NCI-H2107 treated with DMSO at 0.1 percent for 48 hours (cell line): Measurements from ENCODE around the gene SLC17A7.
"Not testable (repeated sequence)": the region's sequence is repeated elsewhere in the genome, so short reads cannot be mapped to it uniquely, and the experiment has no call there.

ENCODE experiments used
- DNase-seq: peaks from one replicate; lab custom pipeline; 2025; ENCODE audit not compliant: unreplicated experiment; lab: John Stamatoyannopoulos, UW

Gene SLC17A7

DNA sequence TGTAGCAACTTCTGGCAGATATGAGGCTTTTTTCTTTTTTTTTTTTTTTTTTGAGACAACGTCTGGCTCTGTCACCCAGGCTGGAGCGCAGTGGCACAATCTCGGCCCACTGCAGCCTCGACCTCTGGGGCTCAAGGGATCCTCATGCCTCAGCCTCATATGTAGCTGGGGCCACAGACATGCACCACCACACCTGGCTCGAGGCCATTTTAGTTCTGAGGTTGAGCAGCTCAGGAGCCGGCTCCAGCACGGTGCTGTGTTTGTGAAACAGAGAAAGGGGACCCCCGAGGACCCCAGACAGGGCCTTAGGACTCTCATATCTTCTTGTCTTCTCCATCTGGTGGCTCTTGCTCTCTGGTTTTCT, 29.3 kb upstream of the SLC17A7 start:
- DNase-seq = no peak

- DNase-seq = no peak
These were observed 28.7 kb upstream of the SLC17A7 start for GRCh38 chr19:49469828-49470614.

DNA sequence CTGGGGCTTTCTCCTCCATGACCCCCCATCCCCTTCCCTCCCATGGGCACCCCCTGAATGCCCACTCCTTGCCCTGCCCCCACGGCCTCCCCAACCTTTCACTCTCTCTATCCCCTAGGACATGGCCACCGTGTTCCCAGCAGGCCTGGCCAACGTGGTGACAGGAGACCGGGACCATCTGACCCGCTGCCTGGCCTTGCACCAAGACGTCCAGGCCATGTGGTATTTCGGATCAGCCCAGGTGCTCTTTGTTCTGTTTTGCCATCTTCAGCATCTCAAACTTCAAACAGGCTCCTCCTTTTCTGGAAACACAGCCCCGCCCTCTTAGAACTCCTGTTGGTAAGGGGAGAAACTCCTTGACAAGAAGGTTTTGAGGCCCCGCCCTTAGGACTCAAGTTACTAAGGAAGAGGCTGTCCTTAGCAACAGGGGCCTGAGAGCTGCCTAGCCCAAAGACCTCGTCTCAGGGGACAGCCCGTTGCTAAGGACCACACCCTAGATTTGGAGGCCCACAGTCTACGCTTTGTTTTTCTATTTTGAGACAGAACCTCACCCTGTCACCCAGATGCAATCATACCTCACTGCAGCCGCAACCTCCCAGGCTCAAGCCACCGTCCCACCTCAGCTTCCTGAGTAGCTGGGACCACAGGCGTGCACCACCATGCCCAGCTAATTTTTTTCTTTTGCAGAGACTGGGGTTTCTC, 27.6 kb upstream of the SLC17A7 start:
- DNase-seq = peak; percentile 18

GRCh38 chr19:49468199-49468598, 26.9 kb upstream of the SLC17A7 start:
- DNase-seq = no peak

DNA sequence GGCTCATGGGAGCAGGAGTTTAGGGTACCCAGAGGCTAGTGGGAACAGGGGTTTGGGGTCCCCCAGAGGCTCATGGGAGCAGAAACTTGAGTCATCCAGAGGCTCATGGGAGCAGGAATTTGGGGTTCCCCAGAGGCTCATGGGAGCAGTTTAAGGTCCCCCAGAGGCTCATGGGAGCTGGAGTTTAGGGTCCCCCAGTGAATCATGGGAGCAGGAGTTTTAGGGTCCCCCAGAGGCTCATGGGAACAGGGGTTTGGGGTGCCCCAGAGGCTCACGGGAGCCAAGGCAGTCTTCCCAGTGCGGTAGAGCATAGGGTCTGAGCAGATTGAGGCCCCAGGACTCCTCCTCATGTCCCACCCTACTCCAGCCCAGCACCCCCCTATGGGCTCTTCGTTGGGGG, 24.0 kb upstream of the SLC17A7 start:
- no peak for DNase-seq

- no peak for DNase-seq
These were observed 22.8 kb upstream of the SLC17A7 start for GRCh38 chr19:49463960-49464740.

DNA sequence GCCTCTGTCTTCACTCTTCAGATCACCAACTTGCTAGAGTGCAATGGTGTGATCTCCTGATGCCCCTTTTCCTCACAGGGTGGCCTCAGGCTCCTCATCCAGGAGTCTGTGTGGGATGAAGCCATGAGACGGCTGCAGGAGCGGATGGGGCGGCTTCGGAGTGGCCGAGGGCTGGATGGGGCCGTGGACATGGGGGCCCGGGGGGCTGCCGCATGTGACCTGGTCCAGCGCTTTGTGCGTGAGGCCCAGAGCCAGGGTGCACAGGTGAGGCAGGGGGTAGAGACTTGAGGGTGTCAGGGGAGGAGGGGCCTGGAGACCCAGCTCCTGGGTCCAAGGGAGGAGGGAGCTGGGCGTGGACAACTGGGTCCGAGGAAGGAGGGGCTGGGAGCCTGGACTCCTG, 21.2 kb upstream of the SLC17A7 start:
- DNase-seq = no peak

DNA sequence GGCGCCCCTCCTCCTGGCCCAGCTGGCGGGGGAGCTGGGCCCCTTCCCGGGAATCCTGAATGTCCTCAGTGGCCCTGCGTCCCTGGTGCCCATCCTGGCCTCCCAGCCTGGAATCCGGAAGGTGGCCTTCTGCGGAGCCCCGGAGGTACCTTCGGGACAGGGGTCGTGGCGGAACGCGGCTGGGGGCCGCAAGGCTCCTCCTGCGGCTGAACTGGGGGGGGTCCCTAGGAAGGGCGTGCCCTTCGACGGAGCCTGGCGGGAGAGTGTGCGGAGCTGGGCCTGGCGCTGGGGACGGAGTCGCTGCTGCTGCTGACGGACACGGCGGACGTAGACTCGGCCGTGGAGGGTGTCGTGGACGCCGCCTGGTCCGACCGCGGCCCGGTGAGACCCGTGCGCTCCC, 20.3 kb upstream of the SLC17A7 start:
- no peak for DNase-seq

GRCh38 chr19:49461130-49461529, 19.8 kb upstream of the SLC17A7 start:
- not testable (repeated sequence) for DNase-seq

GRCh38 chr19:49459388-49459787, 18.1 kb upstream of the SLC17A7 start:
- no peak for DNase-seq

DNA sequence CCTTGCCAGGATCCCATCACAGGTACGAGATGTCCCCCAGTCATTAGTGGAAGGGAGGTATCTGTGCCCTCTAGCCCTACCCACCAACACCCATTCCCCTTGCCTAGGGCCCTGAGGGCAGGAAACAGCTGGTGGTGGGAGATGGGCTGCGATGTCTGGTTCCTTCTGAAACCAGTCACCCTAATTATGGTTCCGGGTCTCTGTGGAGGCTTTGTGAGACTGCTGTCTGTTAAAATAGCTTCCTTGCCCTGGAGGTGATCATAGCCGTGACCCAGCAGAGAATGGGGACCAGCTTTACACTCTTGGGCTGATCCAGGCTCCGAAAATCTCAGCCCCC, 17.2 kb upstream of the SLC17A7 start:
- DNase-seq = no peak

GRCh38 chr19:49456326-49456725, 15.0 kb upstream of the SLC17A7 start:
- no peak for DNase-seq

DNA sequence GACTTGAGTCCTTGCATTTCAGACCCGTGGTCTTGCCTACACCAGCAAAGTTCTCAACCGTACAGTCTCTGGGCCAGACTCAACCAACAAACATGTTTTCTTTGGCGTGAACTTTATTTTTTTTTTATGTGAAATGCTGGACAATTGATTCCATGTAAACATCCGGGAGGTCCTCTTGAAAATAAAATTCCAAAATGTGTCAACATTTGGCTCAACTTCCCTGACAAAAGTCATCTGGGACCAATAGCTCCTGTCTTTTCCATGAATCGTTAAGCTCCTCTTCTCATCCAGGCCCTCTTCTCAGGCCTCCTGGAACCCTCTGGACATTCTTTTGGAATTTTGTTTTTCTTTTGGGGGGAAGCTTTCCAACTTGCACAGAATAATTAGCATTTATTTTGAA, 14.4 kb upstream of the SLC17A7 start:
- no peak for DNase-seq

DNA sequence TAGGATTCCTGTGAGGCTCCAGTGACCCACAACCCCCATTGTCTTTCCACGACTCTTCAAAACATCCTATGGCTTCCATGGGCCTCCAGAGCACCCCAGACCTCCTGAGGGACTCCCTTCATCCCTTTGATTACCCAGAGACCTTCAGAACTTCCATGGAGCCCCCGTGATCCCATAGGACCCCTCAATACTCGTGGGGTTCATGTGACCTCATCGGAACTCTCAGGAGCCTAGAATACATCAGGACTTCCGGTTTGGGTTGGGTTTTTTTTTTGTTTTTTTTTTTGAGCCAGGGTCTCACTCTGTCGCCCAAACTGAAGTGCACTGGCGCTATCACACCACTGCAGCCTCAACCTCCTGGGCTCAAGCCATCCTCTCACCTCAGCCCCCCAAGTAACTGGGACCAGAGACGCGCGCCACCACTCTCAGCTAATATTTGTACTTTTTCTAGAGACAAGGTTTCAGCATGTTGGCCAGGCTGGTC, 12.5 kb upstream of the SLC17A7 start:
- no peak for DNase-seq

GRCh38 chr19:49453013-49453756, 11.9 kb upstream of the SLC17A7 start, which contains the start of gene ALDH16A1:
Gene ALDH16A1, plus strand, starts transcription at chr19:49453225. Its CDS starts 107 bp downstream, at chr19:49453332.
- DNase-seq = peak; percentile 94

DNA sequence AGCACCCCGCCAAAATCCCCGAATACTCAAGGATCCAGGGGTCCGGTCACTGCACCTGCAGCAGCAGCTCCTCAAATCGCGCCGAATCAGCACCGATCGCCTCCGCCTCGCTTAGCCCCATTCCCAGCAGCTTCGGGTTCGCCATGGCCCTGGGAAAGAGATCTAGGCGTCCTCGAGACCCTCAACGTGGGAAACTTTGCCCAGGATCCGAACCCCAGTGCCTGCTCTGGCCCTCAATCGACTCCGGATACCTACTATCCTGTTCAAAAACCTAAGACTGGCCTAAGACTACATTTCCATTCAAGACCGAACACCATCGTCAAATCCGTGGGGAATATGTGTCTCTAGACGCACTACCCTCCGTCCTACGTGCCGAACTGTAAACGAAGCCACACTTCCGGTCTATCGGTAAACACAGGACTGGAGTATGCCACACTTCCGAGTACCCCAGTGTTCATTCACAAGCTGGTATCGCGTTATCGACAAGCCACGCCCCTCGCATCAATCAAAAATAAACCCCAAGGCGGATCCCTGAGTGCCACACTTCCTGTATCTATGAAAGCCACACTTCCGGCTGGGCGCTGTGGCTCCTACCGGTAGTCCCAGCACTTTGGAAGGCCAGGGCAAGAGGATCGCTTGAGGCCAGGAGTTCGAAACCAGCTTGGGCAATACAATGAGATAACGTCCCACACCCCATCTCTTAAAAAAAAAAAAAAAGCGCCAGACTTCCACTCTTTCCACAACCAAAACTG, 10.3 kb upstream of the SLC17A7 start, which contains the start of gene PIH1D1:
PIH1D1 (minus strand) TSS at position 385 of the 752 bp plus-strand sequence; CDS start at position 145, 240 bp downstream.
- DNase-seq = peak; percentile 99

- no peak for DNase-seq
These were observed 9.1 kb upstream of the SLC17A7 start for GRCh38 chr19:49450405-49450804.

GRCh38 chr19:49448432-49448786, 7.1 kb upstream of the SLC17A7 start:
- DNase-seq = no peak

DNA sequence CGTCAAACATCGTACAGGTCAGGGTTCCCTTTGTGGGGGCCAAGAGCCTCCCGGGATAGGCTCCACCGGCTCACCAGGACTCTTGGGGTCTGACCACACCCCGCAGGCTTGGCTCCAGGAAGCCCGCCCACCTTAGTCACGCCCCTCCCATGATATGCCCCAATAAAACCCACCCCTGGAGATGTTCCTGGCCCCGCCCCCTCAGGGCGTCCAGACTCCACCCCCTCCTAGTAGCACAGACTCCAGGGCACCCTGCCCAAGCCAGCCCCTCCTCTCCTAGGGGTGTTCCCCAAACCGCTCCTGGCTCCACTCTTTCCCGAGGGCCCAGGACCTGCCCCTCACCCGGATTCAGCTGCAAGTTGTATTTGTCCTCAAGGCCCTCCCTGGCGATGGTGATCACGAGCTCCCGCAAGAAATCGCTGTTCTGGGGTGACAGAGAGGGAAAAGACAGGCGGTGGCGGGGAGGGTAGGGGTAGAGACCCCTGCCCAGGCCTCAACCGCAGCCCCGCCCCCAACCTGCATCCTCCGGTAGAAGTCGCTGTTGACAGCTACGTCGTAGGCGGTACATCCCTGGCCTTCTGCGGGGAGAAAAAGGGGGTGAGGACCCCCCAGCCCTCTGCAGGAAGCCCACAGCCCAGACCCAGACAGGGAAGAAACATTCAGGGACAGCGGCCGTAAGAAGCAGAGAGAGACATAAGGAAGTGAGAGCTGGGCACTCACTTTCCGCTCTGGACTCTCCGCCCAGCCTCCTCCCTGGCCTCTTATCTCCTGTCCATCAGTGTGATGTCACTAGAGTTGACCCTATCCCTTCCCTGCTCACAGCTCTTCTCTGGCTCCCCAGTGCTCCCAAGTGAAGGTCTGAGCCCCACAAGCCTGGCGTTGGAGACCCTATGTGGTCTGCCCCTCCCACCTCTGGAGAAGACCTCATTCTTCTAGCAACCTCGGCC, 6.4 kb upstream of the SLC17A7 start:
- DNase-seq = no peak
